PC-3 (cell line): Measurements from ENCODE around the gene CLDN9. TPM values are rescaled to one million over a fixed set of nuclear protein-coding genes. Genes with fewer than 3 reads are reported as not detected.
A peak's percentile ranks its signal among the peaks of the same experiment; 100 is the strongest.

Experiments
- ATAC-seq: fragments of 200-7000 bp; cut with Tn5 transposase; 2 replicates; pipeline ENCODE4 v1.9.1; 2020; ENCODE audit warnings: mild to moderate bottlenecking, moderate library complexity
- BruUV-seq: library from RNA; stranded (reverse); fragments of 400-500 nt; replicated peaks from 2 replicates; lab custom pipeline; 2021; lab: Mats Ljungman, UMichigan
- CTCF ChIA-PET: fragments of 300-600 bp; sonication (Branson Sonifier 250); formaldehyde crosslinking; loops from one replicate; lab custom pipeline; 2022; ENCODE audit warnings: antibody characterized with exemption; lab: Charles Lee
- POLR2A ChIA-PET: fragments of 300-600 bp; sonication (Branson Sonifier 250); formaldehyde crosslinking; loops from one replicate; lab custom pipeline; 2022; ENCODE audit warnings: antibody characterized with exemption; ENCODE audit not compliant: unreplicated experiment; lab: Charles Lee
- DNase-seq: peaks from one replicate; pipeline ENCODE4 v3.0.0-alpha.2; 2015
- H2AFZ ChIP-seq: fragments of 300-600 bp; sonication (generic); 2 replicates; pipeline ENCODE4 v1.6.0; 2016; ENCODE audit warnings: antibody characterized with exemption, low read length
- H3F3A ChIP-seq: fragments of 300-600 bp; sonication (generic); one replicate; pipeline ENCODE4 v1.6.0; 2017; ENCODE audit warnings: antibody characterized with exemption, low read length, control low read depth, mild to moderate bottlenecking; ENCODE audit not compliant: unreplicated experiment
- H3K27ac ChIP-seq: fragments of 300-600 bp; sonication (generic); 2 replicates; pipeline ENCODE4 v1.5.1; 2016; ENCODE audit warnings: mild to moderate bottlenecking, low read length
- H3K27me3 ChIP-seq: fragments of 300-600 bp; sonication (generic); 2 replicates; pipeline ENCODE4 v1.6.1; 2016; ENCODE audit warnings: low read length, mixed read lengths
- H3K36me3 ChIP-seq: fragments of 300-600 bp; sonication (generic); 2 replicates; pipeline ENCODE4 v1.6.1; 2016; ENCODE audit warnings: low read depth, mixed run types, low read length, mixed read lengths
- H3K4me1 ChIP-seq: fragments of 300-600 bp; sonication (generic); 2 replicates; pipeline ENCODE4 v1.5.1; 2016; ENCODE audit warnings: low read length; ENCODE audit not compliant: insufficient read depth
- H3K4me2 ChIP-seq: fragments of 300-600 bp; sonication (generic); 2 replicates; pipeline ENCODE4 v1.6.0; 2016; ENCODE audit warnings: low read length
- H3K4me3 ChIP-seq: fragments of 300-600 bp; sonication (generic); 2 replicates; pipeline ENCODE4 v1.5.1; 2016; ENCODE audit warnings: mild to moderate bottlenecking, low read length, mixed read lengths
- H3K79me2 ChIP-seq: fragments of 300-600 bp; sonication (generic); 2 replicates; pipeline ENCODE4 v1.6.1; 2017; ENCODE audit warnings: low read length, mixed read lengths
- H3K9ac ChIP-seq: fragments of 300-600 bp; sonication (generic); 2 replicates; pipeline ENCODE4 v1.6.0; 2016; ENCODE audit warnings: mild to moderate bottlenecking, low read length
- H3K9me2 ChIP-seq: fragments of 300-600 bp; sonication (generic); replicated peaks from 2 replicates; pipeline ENCODE4 v1.6.1; 2016; ENCODE audit warnings: mixed run types, low read length, mixed read lengths
- H3K9me3 ChIP-seq: fragments of 300-600 bp; sonication (generic); 2 replicates; pipeline ENCODE4 v1.6.1; 2016; ENCODE audit warnings: low read length, mixed read lengths
- H4K20me1 ChIP-seq: fragments of 300-600 bp; sonication (generic); 2 replicates; pipeline ENCODE4 v1.6.1; 2016; ENCODE audit warnings: low read length, mixed read lengths
- CTCF ChIP-seq: fragments of 300-600 bp; sonication (generic); conservative IDR thresholded peaks from 2 replicates; pipeline ENCODE4 v1.5.1; 2017; ENCODE audit warnings: antibody characterized with exemption, low read depth, mild to moderate bottlenecking, low read length
- EZH2 ChIP-seq: fragments of 300-600 bp; sonication (generic); IDR thresholded peaks from one replicate; pipeline ENCODE4 v1.6.1; 2017; ENCODE audit warnings: antibody characterized with exemption, mild to moderate bottlenecking, low read length; ENCODE audit not compliant: unreplicated experiment
- EZH2phosphoT487 ChIP-seq: fragments of 300-600 bp; sonication (generic); IDR thresholded peaks from 2 replicates; pipeline ENCODE4 v1.6.1; 2018; ENCODE audit warnings: mild to moderate bottlenecking, antibody characterized with exemption, low read length, borderline replicate concordance
- intact Hi-C: fragments of 100-400 bp; cut with micrococcal nuclease; formaldehyde crosslinking; loops from 2 replicates; pipeline ENCODE4 v1.9.0; 2023
- total RNA-seq: library from RNA; depleted of rRNA; stranded (reverse); fragments of >200 nt; gene quantifications from 2 replicates; pipeline ENCODE4 v1.2.3, GENCODE V29; 2014

Gene CLDN9
- total RNA-seq, 1 experiment from 2014 or later, result 0.33 TPM

- no peaks in the 10 kb centered on the region for H3K9me2 ChIP-seq
- POLR2A ChIA-PET, result interaction anchor here (0.6 kb wide), 1 partner anchor 444 kb away, joined by 4 read pairs; no protein-coding TSS in a partner anchor
- intact Hi-C loops, result loop anchor here (1.0 kb wide), 1 partner anchor 65 kb away; no protein-coding TSS in a partner anchor
- H3K9me3 ChIP-seq, result no peaks in the 10 kb centered on the region
- H3F3A ChIP-seq, result no peaks in the 10 kb centered on the region
- DNase-seq, result peak; percentile 83
- peak overlapping the region; percentile 86 for H3K4me3 ChIP-seq
- no peaks in the 10 kb centered on the region for H4K20me1 ChIP-seq
- TF ChIP-seq CTCF (peak; percentile 62), EZH2 (no peak), EZH2phosphoT487 (no peak)
- H3K27ac ChIP-seq, result no peak overlapping the region
- H3K9ac ChIP-seq, result peak overlapping the region; percentile 88
- no peaks in the 10 kb centered on the region for H3K27me3 ChIP-seq
- CTCF ChIA-PET, result interaction anchor here (0.6 to 1.7 kb wide), 2 partner anchors 31 to 55 kb away, joined by 5 to 9 read pairs; no protein-coding TSS in a partner anchor
- H2AFZ ChIP-seq, result peak overlapping the region; percentile 90
- no peaks in the 10 kb centered on the region for H3K36me3 ChIP-seq
- peak overlapping the region; percentile 98 for H3K4me2 ChIP-seq
- no peaks in the 10 kb centered on the region for H3K79me2 ChIP-seq
- peak; percentile 91 for ATAC-seq
- no peaks in the 10 kb centered on the region for H3K4me1 ChIP-seq
- BruUV-seq, result no TSS peak
Measured at GRCh38 chr16:3059041-3059722, 46.5 kb downstream of the CLDN9 start.

GRCh38 chr16:3059723-3060242, 47.1 kb downstream of the CLDN9 start:
- ChIA-PET POLR2A (no interaction called here), CTCF (interaction anchor here (1.7 kb wide), 1 partner anchor 54 kb away, joined by 5 read pairs; no protein-coding TSS in a partner anchor)
- H3K79me2 ChIP-seq, result no peaks in the 10 kb centered on the region
- peak overlapping the region; percentile 98 for H3K4me2 ChIP-seq
- DNase-seq (no peak), ATAC-seq (no peak)
- no peaks in the 10 kb centered on the region for H3K9me3 ChIP-seq
- H3F3A ChIP-seq, result no peaks in the 10 kb centered on the region
- TF ChIP-seq CTCF (no peak), EZH2phosphoT487 (no peak), EZH2 (no peak)
- peak overlapping the region; percentile 51 for H3K9ac ChIP-seq
- no peaks in the 10 kb centered on the region for H3K27me3 ChIP-seq
- no peaks in the 10 kb centered on the region for H3K36me3 ChIP-seq
- H3K4me3 ChIP-seq, result peak overlapping the region; percentile 86
- TSS peak; percentile 79 for BruUV-seq
- H3K27ac ChIP-seq, result no peak overlapping the region
- peak overlapping the region; percentile 90 for H2AFZ ChIP-seq
- H3K4me1 ChIP-seq, result peaks cover under 1% of the 10 kb centered on the region
- H4K20me1 ChIP-seq, result no peaks in the 10 kb centered on the region
- H3K9me2 ChIP-seq, result no peaks in the 10 kb centered on the region
- intact Hi-C loops, result loop anchor here (1.0 kb wide), 1 partner anchor 65 kb away; no protein-coding TSS in a partner anchor
